Epidermal melanocyte (primary cell): Measurements from ENCODE around the gene PDCD11.
A peak's percentile ranks its signal among the peaks of the same experiment; 100 is the strongest.
"Not testable (repeated sequence)": the region's sequence is repeated elsewhere in the genome, so short reads cannot be mapped to it uniquely, and the experiment has no call there.

Source experiments
- DNase-seq: peaks from one replicate; pipeline ENCODE4 v3.0.0; 2011; ENCODE audit warnings: low spot score; ENCODE audit not compliant: insufficient read length

Gene PDCD11

DNA sequence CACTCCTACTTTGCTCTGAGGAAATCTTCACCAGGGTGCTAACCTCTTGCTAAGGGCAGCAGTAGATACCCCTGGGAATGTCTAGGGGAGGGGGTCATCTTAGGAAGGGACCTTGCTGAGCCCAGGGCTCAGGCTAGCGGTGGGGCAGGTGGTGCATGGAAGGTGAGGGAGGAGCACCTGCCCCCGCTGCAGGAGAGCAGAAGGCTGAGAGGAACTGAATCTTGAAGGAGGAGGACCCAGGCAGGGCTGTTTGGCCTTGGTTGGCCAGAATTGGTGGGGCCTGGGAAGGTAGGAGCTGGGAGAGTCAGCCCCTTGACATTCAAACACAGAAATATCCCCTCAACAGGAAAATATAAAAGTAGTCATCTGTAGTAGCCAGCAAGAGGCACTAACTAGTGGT lies 75.6 kb downstream of the PDCD11 start:
- no peak for DNase-seq

DNA sequence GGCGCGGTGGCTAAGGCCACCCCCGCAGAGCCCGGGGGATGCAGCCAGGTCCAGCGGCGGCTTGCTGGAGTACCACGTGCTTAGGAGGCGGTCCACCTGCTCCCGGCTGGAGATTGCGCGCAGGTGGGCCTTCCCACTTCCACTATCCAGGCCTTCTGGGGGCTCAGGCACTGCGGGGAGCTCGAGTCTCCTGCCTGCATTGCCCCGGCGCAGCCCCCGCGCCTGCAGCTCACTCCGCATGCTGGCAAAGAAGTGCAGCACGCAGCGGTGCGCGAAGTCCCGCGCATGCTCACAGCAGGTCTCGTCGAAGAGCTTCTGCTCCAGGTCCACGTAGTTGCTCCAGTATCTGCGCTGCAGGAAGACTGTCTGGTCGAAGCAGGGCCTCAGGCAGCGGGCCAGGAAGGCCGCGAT lies 76.8 kb downstream of the PDCD11 start:
- no peak for DNase-seq

DNA sequence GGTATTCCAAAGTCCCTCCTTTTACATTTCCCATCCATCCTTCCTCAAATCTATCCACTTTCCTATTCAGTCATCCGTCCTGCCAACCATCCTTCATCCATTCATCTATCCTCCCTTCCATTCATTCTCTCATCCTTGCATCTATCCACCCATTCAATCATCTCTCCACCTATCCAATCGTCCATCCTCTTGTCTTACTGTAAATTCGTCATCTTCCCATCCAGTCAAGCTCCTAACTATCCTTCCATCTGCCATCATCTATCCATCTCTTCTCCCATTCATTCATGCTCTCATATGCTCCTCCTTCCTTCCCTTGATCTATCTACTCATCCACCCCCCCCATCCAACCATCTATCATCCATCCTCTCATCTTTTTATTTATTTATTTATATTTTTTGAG lies 77.7 kb downstream of the PDCD11 start:
- DNase-seq, result no peak

DNA sequence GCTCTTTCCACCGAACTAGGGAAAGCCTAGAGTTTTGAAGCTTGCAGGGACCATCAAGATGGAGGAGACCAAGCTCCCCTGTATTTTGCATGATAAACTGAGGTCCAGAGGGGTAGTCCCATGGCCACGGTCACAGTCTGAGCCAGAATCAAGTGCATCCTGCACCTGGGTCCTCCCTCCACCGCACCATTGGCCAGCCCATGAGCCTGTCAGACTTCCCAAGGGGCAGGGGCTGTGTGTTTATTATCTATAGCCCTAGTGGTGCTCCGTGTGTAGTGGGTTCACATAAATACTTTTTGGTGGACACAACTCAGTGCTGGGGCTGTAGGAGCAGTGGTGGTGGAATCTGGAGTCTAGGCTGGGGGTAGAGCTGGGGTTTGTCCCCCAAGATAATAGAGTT lies 79.0 kb downstream of the PDCD11 start:
- DNase-seq, result no peak

DNA sequence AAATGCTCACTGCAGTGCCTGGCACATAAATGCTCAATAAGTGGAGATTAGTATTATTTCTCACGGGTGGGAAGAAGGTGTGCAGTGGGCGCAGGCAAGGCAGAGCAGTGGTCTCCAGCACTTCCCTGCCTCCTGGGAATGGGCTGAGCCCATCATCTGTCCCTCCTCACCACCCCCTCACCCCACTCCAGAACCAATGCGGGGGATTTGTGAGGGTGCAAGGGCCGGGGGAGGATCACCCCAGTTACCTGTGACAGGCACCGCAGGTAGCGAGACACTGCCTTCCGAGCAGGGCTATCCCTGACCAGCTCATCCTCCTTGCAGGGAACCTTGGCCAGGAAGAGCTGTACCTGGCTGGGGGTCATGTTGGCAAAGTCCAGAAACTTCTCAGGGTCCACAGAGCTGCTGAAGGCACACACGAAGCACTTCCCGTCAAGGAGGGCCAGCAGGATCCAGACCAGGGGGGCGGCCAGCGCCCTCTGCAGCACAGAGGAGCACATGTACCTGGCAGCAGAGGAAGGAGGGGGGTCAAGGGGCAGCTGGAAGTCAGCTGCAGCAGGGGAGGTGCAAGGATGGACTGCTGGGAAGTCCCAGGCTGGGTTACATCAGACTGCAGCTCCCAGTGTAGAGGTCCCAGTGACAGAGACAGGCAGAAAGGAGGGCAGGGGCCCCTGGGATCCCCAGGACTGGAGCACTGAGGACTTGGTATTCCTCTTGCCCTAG lies 79.8 kb downstream of the PDCD11 start:
- DNase-seq, result no peak

DNA sequence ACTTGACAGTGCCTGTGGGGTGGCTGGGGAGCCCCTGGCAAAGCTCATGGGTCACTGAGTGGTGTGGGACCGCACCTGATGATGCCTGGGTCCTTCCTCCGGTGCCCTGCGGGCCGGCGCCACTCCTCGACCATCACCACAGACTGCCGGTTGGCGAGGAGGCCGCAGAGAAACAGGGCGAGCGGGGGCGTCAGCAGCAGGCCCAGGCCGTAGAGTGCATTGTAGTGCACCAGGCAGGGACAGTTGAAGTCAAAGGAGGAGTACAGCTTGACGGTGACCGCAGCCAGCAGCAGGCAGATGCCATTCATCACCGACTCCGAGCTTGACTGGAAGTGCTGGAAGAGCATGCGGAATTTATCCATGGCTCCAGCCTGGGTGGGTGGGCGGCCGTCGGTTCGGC lies 82.2 kb downstream of the PDCD11 start:
- DNase-seq, result no peak

DNA sequence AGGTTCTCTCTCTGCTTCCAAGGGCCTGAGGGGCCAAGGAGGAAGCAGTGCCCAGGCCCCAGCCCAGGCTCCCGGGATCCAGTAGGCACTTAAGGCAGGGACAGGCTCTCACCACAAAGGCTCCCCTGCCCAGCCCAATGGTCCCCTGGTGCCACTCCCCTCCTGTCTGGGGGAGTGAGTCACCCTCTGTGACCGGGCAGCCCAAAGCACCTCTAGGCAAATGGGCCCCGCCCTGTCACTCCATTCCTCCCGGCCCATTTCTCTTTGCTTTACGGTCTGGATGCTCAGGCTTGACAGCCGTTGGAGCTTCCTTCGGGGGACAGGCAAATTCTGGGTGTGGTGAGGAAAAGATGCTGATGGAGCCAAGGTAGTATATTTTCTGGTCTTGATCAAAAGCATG lies 82.7 kb downstream of the PDCD11 start, which contains the start of gene CALHM3:
Gene CALHM3 (minus strand): TSS at position 106 of the 400 bp plus-strand sequence. CDS start 208 bp downstream, outside the sequence.
- DNase-seq, result no peak

DNA sequence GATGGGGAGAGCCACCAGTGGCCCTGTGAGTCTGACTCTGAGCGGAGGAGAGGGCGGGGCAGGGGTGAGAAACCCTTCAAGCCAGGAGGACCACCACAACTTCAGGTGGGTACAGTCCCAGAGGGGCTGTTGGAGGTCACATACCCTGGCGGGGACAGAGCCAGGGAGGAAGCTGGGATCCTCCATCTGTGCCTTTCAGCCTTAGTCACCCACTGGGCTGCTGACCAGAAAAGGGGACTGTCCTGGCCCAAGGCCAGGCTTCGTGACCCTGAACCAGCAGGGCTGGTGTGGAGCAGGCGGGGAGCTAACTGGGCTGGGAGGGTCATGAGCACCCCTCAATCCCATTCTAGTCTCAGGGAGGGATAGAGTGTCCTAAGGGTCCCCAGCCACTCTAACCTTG lies 84.1 kb downstream of the PDCD11 start:
- DNase-seq, result no peak

DNA sequence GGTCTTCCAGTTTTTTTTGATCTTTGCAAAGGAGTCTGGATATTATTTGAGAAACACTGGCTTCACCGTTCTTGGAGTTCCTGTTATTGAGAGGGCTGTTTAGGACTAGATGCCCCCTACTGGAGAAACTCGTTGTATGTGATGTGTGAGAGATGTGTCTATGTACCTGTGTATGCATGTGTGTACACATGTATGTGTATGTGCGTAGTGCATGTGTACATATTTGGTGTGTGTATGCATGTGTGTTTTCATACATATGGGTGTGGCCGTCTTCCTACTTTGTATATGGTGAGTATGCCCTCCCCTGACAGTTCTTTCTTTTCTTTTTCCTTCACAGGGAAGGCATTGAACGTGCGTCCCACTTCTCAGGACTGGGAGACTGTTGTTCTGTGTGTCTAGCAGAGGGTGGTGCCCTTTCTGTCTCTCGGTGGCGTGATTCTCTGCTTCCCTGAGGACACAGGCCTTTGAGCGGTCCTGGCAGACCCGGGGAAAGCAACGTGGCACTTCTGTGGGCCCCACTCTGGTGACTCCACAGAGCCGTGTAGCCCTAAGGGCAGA lies 85.6 kb downstream of the PDCD11 start:
- DNase-seq, result peak; percentile 68

DNA sequence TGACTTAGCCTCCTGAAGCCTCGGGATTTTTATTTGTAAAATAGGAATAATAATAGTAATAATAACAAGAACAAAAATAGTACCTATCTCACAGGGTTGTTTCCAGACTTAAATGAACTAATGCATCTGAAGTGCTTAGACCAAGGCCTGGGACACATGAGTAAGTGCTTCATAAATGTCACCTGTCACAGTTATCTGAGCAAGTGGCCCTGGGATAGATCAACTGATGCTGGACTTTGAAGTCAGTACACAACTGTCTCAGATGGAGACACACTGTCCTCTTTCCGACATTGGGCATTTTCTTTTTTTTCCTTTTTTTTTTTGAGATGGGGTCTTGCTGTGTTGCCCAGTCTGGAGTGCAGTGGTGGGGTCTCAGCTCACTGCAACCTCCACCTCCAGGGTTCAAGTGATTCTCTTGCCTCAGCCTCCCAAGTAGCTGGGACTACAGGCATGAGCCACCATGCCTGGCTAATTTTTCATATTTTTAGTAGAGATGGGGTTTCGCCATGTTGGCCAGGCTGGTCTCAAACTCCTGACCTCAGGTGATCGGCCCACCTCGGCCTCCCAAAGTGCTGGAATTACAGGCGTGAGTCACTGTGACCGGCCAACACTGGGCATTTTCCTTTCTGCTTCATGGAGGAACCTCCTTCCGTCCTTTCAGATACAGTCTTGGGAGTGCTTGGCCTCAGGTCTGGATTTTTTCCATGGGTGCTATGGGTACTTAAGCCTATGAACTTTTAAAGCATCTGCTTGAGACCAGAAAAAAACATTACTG lies 90.4 kb downstream of the PDCD11 start:
- not testable (repeated sequence) for DNase-seq

DNA sequence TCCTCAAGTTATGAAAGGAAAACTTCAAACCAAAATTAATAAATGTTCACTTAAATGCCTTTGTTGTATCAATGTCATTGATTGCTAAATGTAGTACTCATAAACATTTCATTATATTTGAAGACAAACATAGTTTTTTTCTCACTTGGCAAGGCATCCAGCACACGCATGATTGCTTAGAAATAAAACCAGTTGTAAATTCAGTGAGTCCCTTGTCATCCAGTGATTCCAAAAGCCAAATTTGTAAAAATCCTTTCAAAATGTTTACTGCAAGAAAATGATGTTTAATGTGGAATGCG lies 90.9 kb downstream of the PDCD11 start:
- DNase-seq, result no peak

DNA sequence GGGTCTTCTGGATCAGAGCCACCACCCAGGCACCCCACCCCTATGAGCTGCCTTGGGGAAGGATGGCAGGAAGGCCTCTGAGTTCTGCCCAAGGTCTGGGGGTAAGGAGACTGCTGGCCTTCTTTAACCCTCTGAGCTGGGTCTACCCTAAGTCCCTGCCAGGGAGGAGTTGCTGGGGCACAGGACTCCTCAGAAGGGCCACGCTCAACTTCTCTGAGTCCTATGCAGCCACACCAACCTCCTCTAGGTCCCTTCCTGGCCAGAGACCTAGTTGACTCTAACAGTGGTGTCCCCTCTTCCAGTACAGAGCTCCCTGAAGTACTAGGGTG lies 94.5 kb downstream of the PDCD11 start:
- no peak for DNase-seq

DNA sequence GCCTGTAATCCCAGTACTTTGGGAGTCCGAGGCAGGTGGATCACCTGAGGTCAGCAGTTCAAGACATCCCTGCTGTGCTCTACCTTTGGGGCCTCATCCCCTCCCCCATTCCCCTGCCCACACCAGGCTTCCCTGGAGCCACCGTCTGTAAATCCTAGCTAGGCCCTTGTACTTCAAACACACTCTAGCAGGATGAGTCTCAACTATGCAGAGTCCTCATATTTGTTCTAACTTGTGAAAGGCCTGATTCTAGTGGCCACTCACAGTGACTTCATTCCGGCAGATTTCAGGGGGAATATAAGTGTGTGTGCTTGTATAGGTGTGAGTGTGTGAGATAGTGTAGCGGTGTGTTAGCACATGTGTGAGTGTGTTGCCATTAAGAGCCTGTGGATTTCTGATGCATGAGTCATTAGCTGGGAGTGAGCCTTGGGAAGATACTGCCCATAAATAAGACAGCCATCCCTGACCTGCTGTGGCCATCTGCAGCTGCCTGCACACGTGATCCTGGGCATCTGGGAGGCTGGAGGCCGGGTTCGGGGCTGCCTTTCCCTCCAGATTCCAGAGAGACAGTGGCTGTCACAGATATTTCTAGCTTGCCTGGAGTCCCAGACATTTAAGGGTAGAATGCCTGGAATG lies 95.4 kb downstream of the PDCD11 start:
- DNase-seq, result peak; percentile 61

DNA sequence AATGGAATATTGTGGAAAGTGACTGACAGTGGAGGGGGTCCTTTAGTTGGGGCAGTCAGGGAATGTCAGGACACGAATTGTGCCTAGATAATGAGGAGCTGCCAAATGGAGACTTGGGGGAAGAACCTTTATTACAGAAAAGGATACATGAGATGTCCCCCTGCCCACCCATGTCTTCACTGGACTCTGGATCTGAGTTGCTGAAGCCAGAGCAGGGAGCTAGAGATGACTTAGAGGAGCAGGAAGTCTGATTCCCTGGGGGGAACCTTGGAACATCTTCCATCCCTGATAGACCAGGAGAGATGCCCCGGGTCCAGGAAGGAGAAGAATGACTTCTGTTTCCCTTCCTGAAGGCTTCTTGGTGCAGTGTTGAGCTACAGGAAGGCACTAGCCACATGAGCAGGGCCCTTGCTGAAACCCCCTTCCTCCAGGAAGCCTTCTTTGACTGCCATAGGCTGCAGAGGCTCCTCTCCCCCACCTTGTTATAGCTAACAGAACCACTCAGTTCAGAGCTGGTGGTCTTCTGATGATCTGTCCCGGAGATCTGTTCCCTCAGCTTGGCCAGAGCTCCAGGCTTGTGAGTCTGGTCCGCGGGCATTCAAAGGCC lies 96.3 kb downstream of the PDCD11 start:
- no peak for DNase-seq

DNA sequence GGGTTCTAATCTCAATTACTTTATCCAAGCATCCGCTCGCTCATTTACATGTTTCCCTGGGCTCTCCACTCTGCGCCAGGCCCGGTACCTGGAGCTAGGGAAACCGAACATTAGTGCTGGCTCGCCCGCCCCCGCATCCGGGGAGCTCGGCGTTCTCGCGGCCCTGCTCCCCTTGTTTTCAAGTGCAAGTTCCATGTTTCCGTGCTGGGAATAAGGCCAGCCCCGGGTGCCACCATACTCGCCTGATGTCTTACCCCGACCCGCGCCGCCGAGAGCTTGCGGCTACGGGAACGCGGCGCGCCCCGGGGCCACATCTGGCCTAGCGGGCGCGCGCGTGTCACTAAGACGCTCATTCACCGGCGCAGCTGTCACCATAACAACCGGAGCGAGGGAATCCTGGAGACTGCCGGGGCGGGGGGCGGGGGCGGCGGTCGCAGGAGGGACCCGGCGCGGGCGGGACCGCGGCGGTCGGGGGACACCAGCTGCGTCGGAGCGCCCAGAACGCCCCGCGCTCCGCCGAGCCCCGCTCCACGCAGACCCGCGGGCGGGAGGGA lies 97.0 kb downstream of the PDCD11 start, which contains the start of gene NEURL1:
Gene NEURL1 (plus strand): TSS at position 344 of the 554 bp plus-strand sequence. CDS start 683 bp downstream, outside the sequence.
- no peak for DNase-seq

DNA sequence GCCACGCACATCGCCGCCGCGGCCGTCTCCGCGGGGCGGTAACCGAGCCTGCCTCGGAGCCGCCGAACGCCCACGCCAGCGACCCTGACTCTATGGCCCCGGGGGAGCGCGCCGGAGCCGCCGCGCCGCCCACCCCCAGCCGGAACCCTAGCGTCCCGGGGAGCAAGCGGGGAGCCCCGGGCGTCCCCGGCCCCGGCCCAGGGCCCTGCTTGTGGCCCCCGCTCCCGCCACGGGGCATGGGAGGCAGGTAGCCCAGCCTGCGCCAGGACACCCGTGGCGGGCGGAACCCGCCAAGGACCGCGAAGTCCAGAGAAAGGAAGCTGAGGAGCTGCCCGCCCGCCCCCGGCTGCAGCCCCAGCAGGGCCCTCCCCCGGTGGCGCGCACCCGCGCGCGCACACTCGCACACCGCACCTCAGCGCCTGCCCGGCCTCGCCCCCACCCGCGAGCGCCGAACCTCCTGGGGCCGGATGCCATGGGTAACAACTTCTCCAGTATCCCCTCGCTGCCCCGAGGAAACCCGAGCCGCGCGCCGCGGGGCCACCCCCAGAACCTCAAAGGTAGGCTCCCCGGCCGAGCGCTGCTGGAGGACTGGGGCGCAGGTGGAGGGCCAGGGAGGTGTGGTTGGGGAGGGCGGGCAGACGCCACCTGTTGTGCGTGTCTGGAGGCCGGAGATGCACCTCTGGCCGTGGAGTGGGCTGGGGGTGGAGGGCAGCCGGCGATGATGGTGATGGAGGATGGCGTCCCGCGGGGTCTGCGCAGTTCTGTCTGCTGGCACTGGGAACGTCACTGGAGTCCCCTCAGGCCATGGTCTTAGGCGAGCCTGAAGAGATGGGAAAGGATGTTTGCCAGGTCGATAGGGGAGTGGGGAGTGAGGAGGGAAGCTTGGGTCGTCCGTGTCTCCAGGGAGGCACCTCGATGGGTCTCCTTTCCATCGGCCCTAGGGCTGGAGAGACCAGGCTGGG lies 97.8 kb downstream of the PDCD11 start:
- DNase-seq, result no peak

DNA sequence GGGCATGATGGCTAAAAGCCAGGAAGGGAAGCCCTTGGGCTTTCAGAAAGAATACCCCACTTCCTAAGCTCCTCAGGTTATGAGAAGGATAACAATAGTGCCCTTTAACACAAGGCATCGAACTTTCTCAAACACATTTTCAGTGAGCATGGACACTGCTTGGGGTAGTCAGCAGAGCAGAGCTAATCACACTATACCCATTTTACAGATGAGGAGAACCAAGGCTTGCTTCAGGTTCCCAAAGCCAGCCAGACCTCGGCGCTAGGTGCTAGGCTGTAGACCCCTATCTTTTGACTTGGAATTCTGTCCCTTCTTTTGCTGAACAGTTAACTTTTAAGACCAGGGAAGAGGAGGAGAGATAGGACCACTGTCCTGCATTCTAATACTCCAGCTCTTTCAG lies 98.9 kb downstream of the PDCD11 start:
- no peak for DNase-seq
